Smooth muscle cell (in vitro differentiated cells): Measurements from ENCODE around the gene CRYBA4. TPM values are rescaled to one million over a fixed set of nuclear protein-coding genes. Genes with fewer than 3 reads are reported as not detected.

Experiments used
- DNase-seq: peaks from one replicate; lab custom pipeline; 2025; ENCODE audit not compliant: unreplicated experiment; lab: John Stamatoyannopoulos, UW
- H2AFZ ChIP-seq: fragments of 200-600 bp; sonication (generic); 2 replicates; pipeline ENCODE4 v1.6.0; 2016; ENCODE audit warnings: antibody characterized with exemption, low read depth, mild to moderate bottlenecking
- H3F3A ChIP-seq: fragments of 200-600 bp; sonication (generic); 2 replicates; pipeline ENCODE4 v1.6.0; 2017; ENCODE audit warnings: antibody characterized with exemption, low read depth
- H3K27ac ChIP-seq: fragments of 200-600 bp; sonication (generic); 2 replicates; pipeline ENCODE4 v1.5.1; 2016; ENCODE audit warnings: low read depth, mild to moderate bottlenecking
- H3K27me3 ChIP-seq: fragments of 200-600 bp; sonication (generic); 2 replicates; pipeline ENCODE4 v1.6.1; 2016; ENCODE audit warnings: low read depth, mild to moderate bottlenecking
- H3K36me3 ChIP-seq: fragments of 200-600 bp; sonication (generic); 2 replicates; pipeline ENCODE4 v1.5.1; 2016; ENCODE audit warnings: low read depth
- H3K4me1 ChIP-seq: fragments of 200-600 bp; sonication (generic); 2 replicates; pipeline ENCODE4 v1.5.1; 2016; ENCODE audit warnings: low read depth
- H3K4me2 ChIP-seq: fragments of 200-600 bp; sonication (generic); 2 replicates; pipeline ENCODE4 v1.6.0; 2016; ENCODE audit warnings: mild to moderate bottlenecking
- H3K4me3 ChIP-seq: fragments of 200-600 bp; sonication (generic); 2 replicates; pipeline ENCODE4 v1.5.1; 2016; ENCODE audit warnings: mild to moderate bottlenecking
- H3K79me2 ChIP-seq: fragments of 200-600 bp; sonication (generic); 2 replicates; pipeline ENCODE4 v1.6.0; 2016; ENCODE audit warnings: low read depth, mild to moderate bottlenecking
- H3K9ac ChIP-seq: fragments of 200-600 bp; sonication (generic); 2 replicates; pipeline ENCODE4 v1.6.0; 2016; ENCODE audit warnings: low read depth
- H3K9me3 ChIP-seq: fragments of 200-600 bp; sonication (generic); replicated peaks from 2 replicates; pipeline ENCODE4 v1.5.1; 2016; ENCODE audit warnings: low read depth
- H4K20me1 ChIP-seq: fragments of 200-600 bp; sonication (generic); 2 replicates; pipeline ENCODE4 v1.6.0; 2016; ENCODE audit warnings: low read depth
- WGBS: methylation state at CpG from one replicate; pipeline ENCODE4 v1.1.7; 2016; ENCODE audit warnings: low lambda C conversion rate; 5-methylcytosine and 5-hydroxymethylcytosine counted together
- polyA plus RNA-seq: library from polyadenylated mRNA; unstranded; fragments of >200 nt; fragmentation: Nextera tagmentation; extraction: Ambion mirVana; gene quantifications from 2 replicates; pipeline ENCODE4 v1.2.1, GENCODE V29; 2016
- total RNA-seq: library from RNA; depleted of rRNA; stranded (reverse); fragments of >200 nt; gene quantifications from 2 replicates; pipeline ENCODE4 v1.2.3, GENCODE V29; 2014
- TF ChIP-seq, protein P1 (sequence below): fragments of 200-600 bp; sonication (generic); IDR thresholded peaks from 2 replicates; pipeline ENCODE4 v1.5.1; 2017; ENCODE audit warnings: borderline replicate concordance, mild to moderate bottlenecking, antibody characterized with exemption; ENCODE audit not compliant: insufficient read depth, poor library complexity, severe bottlenecking

Gene CRYBA4
- total and polyA plus RNA-seq, 2 experiments from 2014 or later = 1.8 to 4.9 TPM

DNA sequence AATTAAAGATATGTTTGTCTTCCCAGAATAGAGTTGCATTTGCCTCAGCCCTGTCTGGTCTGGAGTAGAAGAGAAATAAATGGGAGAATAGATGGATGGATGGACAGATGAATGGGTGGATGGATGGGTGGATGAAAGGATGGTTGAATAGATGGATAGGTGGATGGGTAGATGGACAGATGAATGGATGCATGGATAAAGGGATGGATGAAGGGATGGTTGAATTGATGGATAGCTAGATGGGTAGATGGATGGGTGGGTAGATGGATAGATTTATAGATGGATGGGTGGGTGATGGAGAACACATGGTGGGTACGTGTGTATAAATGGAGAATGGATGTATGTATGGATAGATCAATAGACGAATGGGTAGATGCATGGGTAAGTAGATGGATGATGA, 12.5 kb upstream of the CRYBA4 start:
- Histone ChIP-seq H3K4me1 (peaks cover 9% of the 10 kb centered on the region), H3K9me3 (no peaks in the 10 kb centered on the region), H3K79me2 (no peaks in the 10 kb centered on the region), H2AFZ (no peak overlapping the region), H3K9ac (no peak overlapping the region), H3K36me3 (no peaks in the 10 kb centered on the region), H3F3A (no peaks in the 10 kb centered on the region), H3K4me3 (no peak overlapping the region), H3K27me3 (peaks cover 4% of the 10 kb centered on the region), H4K20me1 (no peaks in the 10 kb centered on the region), H3K4me2 (no peak overlapping the region), H3K27ac (no peak overlapping the region)
- WGBS = 95% methylated on average over 2 of the region's 2 CpGs
- no peak for DNase-seq
- TF ChIP-seq, protein P1, sequence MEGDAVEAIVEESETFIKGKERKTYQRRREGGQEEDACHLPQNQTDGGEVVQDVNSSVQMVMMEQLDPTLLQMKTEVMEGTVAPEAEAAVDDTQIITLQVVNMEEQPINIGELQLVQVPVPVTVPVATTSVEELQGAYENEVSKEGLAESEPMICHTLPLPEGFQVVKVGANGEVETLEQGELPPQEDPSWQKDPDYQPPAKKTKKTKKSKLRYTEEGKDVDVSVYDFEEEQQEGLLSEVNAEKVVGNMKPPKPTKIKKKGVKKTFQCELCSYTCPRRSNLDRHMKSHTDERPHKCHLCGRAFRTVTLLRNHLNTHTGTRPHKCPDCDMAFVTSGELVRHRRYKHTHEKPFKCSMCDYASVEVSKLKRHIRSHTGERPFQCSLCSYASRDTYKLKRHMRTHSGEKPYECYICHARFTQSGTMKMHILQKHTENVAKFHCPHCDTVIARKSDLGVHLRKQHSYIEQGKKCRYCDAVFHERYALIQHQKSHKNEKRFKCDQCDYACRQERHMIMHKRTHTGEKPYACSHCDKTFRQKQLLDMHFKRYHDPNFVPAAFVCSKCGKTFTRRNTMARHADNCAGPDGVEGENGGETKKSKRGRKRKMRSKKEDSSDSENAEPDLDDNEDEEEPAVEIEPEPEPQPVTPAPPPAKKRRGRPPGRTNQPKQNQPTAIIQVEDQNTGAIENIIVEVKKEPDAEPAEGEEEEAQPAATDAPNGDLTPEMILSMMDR = no peak

DNA sequence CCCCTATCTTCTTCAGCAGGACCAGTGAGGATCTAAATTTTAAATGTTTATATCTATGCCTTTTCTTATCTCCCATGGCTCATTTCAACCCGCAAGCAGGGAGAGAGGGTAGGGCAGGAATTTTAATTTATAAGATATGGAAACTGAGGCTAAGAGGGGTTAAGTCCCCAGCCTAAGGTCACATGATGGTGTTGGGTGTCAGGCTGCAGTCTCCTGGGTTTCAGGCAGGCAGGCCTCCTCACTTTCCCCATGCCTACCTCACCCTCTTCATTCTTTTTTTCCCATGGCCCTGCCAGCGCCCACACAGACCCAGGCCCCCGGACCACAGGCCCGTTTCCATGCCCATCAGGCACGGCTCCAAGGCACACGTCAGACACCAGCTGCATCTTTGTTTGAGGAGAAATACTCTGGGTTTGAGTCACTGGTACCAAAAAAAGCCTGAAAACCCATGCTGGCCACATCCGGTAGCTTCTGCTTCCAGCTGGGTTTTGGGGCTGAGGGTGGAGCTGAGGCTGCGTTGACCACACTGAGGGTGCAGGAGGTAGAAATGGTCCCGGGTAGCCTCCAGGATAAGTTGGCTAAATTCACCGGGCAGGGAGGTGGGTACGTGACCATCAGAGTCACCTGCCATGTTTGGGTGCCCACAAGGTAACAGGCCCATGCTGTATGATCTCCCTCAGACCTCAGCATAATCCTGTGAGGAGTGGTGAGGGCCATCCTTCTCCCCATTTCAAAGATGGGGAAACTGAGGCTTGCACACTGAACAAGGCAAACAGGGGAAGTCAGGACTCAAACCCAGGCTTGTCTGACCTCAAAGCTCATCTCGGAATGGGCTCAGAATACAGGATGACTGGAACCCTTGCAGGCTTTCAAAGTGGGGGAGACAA, 11.4 kb upstream of the CRYBA4 start:
- no peak for DNase-seq
- H3K9ac ChIP-seq = no peak overlapping the region

DNA sequence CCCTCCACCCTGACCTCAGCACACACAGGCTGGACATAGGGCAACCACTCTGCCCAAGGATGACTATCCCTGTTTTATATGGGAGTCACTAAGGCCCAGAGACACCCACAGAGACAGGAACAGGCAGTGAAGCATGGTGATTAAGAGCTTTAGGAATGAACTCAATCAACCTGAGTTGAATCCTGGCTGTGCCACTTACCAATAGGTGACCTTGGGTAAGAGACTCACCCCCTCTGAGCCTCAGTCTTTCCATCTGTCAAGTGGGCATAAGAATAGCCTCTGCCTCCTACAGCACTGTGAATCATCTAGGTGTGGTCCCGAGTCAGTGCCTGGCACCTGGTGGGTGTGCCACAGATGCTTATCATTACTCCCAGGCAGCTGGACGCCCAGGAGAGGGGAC, 10.8 kb upstream of the CRYBA4 start:
- Histone ChIP-seq H3K27ac (no peak overlapping the region), H3K4me2 (no peak overlapping the region)

More for the DNA sequence above, 11.4 kb upstream of the CRYBA4 start:
- Histone ChIP-seq H2AFZ (no peak overlapping the region), H4K20me1 (no peaks in the 10 kb centered on the region), H3K27ac (peak overlapping the region; percentile 44), H3K36me3 (no peaks in the 10 kb centered on the region), H3F3A (no peaks in the 10 kb centered on the region), H3K9me3 (no peaks in the 10 kb centered on the region), H3K4me3 (no peak overlapping the region), H3K27me3 (peaks cover 10% of the 10 kb centered on the region), H3K4me2 (no peak overlapping the region), H3K4me1 (peaks cover 9% of the 10 kb centered on the region), H3K79me2 (no peaks in the 10 kb centered on the region)
- WGBS = 69% methylated on average over 12 of the region's 12 CpGs
- TF ChIP-seq, protein P1 = no peak

More for the DNA sequence above, 10.8 kb upstream of the CRYBA4 start:
- no peak overlapping the region for H3K4me3 ChIP-seq
- WGBS = 94% methylated on average over 2 of the region's 2 CpGs
- no peaks in the 10 kb centered on the region for H3K9me3 ChIP-seq
- H2AFZ ChIP-seq = no peak overlapping the region
- peaks cover 10% of the 10 kb centered on the region for H3K27me3 ChIP-seq
- H3K9ac ChIP-seq = no peak overlapping the region
- DNase-seq = no peak
- H4K20me1 ChIP-seq = no peaks in the 10 kb centered on the region
- H3K36me3 ChIP-seq = no peaks in the 10 kb centered on the region
- TF ChIP-seq, protein P1 = no peak
- H3K4me1 ChIP-seq = peaks cover 9% of the 10 kb centered on the region
- H3F3A ChIP-seq = no peaks in the 10 kb centered on the region
- no peaks in the 10 kb centered on the region for H3K79me2 ChIP-seq
